ENCODE results near the gene GMPPB.
A peak's percentile ranks its signal among the peaks of the same experiment; 100 is the strongest.

GRCh38 chr3:49689046-49689907 lies 34.5 kb downstream of the GMPPB start, which contains the start of the genes MST1 and RNF123:
- TF ChIP-seq, protein P1, sequence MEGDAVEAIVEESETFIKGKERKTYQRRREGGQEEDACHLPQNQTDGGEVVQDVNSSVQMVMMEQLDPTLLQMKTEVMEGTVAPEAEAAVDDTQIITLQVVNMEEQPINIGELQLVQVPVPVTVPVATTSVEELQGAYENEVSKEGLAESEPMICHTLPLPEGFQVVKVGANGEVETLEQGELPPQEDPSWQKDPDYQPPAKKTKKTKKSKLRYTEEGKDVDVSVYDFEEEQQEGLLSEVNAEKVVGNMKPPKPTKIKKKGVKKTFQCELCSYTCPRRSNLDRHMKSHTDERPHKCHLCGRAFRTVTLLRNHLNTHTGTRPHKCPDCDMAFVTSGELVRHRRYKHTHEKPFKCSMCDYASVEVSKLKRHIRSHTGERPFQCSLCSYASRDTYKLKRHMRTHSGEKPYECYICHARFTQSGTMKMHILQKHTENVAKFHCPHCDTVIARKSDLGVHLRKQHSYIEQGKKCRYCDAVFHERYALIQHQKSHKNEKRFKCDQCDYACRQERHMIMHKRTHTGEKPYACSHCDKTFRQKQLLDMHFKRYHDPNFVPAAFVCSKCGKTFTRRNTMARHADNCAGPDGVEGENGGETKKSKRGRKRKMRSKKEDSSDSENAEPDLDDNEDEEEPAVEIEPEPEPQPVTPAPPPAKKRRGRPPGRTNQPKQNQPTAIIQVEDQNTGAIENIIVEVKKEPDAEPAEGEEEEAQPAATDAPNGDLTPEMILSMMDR (IDR thresholded peaks at IDR 0.05; ENCODE audit: low read depth, low read length, poor library complexity, severe bottlenecking), result peak; percentile 46
- no peak for TF ChIP-seq EZH2phosphoT487 (IDR thresholded peaks at IDR 0.05; ENCODE audit: borderline replicate concordance, low read length)
